ENCODE data around the gene LDB1.
A peak's percentile ranks its signal among the peaks of the same experiment; 100 is the strongest.

The LDB1 gene

DNA sequence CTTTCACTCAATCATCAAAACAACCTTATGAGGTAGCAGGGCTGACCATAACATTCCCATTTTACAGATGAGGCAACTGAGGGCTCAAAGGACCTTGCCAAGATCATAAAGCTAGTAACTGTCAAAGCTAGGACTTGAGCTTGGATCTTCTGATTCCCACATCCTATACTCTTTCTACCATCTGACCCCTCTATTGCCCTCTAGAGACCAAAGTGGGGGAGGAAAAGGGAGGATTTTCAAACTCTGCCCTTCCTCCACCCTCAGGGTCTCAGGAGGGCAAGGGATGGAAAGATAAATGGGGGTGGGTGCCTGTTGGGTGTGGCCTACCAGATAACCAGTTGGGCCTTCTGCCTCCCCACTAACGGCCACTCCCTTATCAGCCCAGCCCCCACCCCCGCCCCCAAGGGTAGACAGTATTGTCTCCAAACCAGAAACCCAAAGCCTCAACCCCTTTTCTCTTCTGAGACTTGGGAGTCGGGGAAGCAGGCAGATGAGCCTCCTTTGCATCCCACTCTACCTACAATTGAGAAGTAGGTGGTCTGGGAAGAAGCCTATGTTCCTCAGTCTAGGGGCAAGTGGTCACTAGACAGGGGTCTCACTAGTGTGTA lies 7.9 kb downstream of the LDB1 start:
- peak; percentile 21 to 50 for DNase-seq

DNA sequence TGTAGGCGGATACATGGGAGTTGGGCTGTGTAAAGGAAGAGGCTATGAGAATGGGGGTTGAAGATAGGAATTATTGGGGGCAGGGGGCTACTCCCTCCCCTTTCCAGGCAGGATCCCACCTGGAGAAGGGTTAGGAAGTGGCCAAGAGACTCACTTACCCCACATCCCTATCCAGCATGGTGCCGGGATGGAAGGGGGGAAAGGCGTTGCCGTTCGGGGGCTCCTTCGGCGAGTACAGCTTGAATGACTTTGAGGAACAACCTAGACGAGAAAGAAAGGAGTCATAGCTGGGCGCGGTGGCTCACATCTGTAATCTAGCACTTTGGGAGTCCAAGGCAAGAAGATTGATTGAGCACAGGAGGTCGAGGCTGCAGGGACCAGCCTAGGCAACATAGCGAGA lies 8.9 kb downstream of the LDB1 start:
- DNase-seq: no peak

- DNase-seq: no peak
Measured at GRCh38 chr10:102109166-102110116, 10.7 kb downstream of the LDB1 start.

GRCh38 chr10:102106998-102107397 lies 13.2 kb downstream of the LDB1 start:
- no peak for DNase-seq

- DNase-seq: no peak
Measured at GRCh38 chr10:102102421-102102820, 17.7 kb downstream of the LDB1 start.

- DNase-seq: no peak
Measured at GRCh38 chr10:102101152-102101551, 19.0 kb downstream of the LDB1 start.

DNA sequence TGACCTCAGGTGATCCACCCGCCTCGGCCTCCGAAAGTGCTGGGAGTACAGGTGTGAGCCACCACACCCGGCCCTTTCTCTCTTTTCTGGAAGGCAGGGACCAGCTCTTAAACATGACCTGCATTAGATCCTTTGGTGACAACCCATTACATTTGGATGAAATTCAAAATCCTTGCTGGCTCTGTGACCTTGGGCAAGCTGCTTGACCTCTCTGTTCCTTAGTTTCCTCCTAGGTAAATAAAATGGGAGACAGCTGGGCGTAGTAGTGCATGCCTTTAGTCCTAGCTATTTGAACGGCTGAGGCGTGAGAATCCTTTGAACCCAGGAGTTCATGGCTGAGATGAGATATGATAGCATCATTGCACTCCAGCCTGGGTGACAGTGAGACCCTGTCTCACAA lies 23.7 kb downstream of the LDB1 start:
- no peak for DNase-seq

DNA sequence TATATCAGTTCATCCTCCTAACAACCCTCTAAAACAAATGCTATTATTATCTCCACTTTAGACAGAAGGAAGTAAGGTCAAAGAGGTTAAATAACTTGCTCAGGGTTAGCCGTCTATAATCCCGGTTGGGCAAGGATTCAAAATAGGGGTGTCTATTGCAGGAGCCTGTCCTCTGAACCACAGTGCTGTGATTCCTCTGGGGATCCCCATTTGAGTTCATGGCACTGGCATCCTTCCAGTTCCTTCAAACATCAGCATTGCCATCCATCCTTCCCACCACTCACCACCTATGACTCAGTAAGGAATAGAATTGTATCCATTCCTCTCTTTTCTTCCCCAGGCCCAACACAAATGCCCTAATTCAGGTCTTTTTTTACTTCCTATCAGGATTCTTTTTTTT lies 29.4 kb downstream of the LDB1 start:
- DNase-seq: no peak

DNA sequence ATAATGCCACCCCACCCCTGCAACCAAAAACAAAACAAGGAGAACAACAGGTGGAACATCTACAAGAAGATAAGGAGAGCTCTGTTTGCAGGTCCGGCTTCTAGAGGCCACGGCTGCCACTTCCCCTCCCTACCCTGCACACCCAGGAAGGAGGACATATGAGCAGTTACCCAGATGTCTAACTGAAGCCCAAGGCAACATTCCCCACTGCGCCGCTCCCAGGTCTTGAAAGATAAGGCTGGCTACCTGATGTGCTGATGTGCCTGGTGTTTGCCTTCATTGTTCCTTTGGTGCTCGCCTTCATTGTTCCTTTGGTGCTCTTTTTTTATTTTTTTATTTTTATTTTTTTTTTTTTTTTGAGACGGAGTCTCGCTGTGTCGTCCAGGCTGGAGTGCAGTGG lies 34.0 kb downstream of the LDB1 start:
- DNase-seq: no peak

GRCh38 chr10:102085336-102085735 lies 34.8 kb downstream of the LDB1 start:
- DNase-seq: no peak

GRCh38 chr10:102083541-102083940 lies 36.6 kb downstream of the LDB1 start:
- no peak for DNase-seq

- DNase-seq: peak; percentile 91 to 93
Measured at GRCh38 chr10:102072673-102073527, 47.3 kb downstream of the LDB1 start.

- no peak for DNase-seq
Measured at GRCh38 chr10:102069071-102069470, 51.1 kb downstream of the LDB1 start.

DNA sequence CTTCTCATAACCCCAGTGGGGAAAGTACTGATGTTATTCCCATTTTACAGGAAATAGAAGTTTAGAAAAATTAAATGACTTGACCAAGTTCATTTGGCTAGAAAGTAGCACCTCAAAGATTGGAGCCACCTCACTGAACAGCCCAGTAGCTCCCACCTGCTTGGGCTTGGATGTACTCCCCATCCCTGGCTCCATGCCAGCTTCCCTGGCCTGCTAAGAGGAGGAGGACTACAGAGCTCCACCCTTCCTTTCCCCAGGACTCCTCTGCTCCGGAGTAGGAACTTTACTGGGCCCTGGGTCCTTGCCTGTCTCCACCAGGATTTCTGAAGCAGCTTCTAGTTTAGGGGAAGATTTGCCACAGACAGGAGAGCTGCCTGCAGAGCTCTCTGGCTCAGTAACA lies 52.0 kb downstream of the LDB1 start:
- DNase-seq: no peak

GRCh38 chr10:102067091-102067916 lies 52.9 kb downstream of the LDB1 start:
- no peak for DNase-seq

GRCh38 chr10:102066399-102067088 lies 53.6 kb downstream of the LDB1 start:
- no peak for DNase-seq

DNA sequence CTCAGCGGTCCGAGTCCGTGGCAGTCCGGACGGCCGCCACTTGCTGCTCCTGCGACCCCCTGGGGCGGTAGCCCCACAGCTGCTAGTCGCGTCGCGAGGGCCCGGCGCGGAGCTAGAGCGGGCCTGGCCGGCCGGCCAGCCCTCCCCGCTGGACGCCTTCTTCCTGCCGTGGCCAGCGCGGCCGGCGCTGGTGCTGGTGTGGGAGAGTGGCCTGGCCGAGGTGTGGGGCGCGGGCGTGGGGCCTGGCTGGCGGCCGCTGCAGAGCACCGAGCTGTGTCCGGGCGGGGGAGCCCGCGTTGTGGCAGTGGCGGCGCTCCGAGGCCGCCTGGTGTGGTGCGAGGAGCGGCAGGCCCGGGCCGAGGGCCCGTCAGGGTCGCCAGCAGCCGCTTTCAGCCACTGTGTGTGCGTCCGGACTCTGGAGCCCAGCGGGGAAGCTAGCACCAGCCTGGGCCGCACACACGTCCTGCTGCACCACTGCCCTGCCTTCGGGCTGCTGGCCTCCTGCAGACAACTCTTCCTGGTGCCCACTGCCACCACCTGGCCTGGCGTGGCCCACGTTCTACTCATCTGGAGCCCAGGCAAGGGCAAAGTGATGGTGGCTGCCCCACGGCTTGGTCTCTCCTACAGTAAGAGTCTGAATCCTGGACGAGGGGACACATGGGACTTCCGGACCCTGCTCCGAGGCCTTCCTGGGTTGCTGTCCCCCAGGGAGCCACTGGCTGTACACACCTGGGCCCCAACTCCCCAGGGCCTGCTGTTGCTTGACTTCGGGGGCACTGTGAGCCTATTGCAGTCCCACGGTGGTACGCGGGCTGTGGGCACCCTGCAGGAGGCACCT lies 54.4 kb downstream of the LDB1 start:
- DNase-seq: no peak

GRCh38 chr10:102064868-102065560 lies 55.2 kb downstream of the LDB1 start, which contains the start of gene HPS6:
Gene HPS6, plus strand, starts transcription at chr10:102065349. Its CDS starts 126 bp downstream, at chr10:102065475.
- peak; percentile 93 for DNase-seq

DNA sequence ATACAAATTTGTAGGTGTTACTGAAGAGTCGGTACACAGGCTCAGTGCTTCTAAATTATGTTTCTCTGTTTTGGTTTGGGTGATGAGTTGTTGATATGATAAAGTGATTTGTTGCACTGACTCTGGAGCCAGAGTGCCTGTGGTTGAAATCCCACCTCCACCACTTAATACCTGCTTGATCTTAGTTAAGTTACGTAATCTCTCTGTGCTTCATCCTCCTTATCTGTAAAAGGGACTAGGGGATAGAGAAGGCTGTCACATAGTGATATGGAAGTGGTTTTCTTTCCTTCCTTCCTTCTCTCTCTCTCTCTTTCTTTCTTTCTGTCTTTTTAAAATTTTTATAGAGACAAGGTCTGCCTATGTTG lies 55.7 kb downstream of the LDB1 start:
- DNase-seq: no peak

DNA sequence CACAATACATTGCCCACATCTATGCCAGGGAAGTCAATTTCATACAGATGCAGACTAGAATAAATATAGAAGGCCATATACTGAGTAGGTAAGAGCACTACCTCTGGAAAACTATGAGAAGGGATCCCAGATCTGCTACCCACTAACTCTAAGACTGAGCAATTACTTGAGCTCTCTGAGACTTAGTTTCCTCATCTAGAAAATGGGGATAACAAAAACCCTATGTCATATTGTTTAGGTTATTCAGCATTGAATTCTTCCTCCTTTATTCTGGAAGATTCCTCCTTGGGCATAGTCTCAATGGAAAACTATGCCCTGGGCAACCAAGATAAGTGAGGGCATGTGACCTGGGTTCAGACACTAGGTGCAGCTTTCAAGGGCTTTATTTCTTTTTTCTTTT lies 60.2 kb downstream of the LDB1 start:
- DNase-seq: no peak

Measured in Kasumi-1 (cell line).